HCT116 (cell line): ENCODE results near the gene WFDC6. TPM values are rescaled to one million over a fixed set of nuclear protein-coding genes. Genes with fewer than 3 reads are reported as not detected.

ENCODE experiments used
- ATAC-seq: fragments of 200-7000 bp; cut with Tn5 transposase; 2 replicates; pipeline ENCODE4 v1.9.1; 2020; ENCODE audit warnings: mild to moderate bottlenecking, moderate library complexity
- BruUV-seq: library from RNA; stranded (reverse); fragments of 400-500 nt; replicated peaks from 2 replicates; lab custom pipeline; 2021; lab: Mats Ljungman, UMichigan
- CTCF ChIA-PET: fragments of 300-600 bp; sonication (Branson Sonifier 250); formaldehyde crosslinking; loops from one replicate; lab custom pipeline; 2021; ENCODE audit warnings: antibody characterized with exemption; lab: Charles Lee
- POLR2A ChIA-PET: fragments of 300-600, 350-600 bp; sonication (Branson Sonifier 250); formaldehyde crosslinking; loops from one replicate; lab custom pipeline; 2021; ENCODE audit warnings: antibody characterized with exemption; lab: Charles Lee
- RAD21 ChIA-PET, 2 experiments: fragments of 300-600 bp; sonication (Branson Sonifier 250); formaldehyde crosslinking; loops; one replicate each; lab custom pipeline; 2023; ENCODE audit warnings: low total read pairs in 2 of 2; ENCODE audit not compliant: uncharacterized antibody in 2 of 2, unreplicated experiment in 2 of 2, low non-redundant PET in 1 of 2; lab: Charles Lee
- DNase-seq: peaks from one replicate; pipeline ENCODE4 v3.0.0-alpha.2; 2010; ENCODE audit warnings: low read depth, low spot score
- H2AFZ ChIP-seq: fragments of 200-600 bp; shearing (Covaris generic), sonication (generic); 2 replicates; pipeline ENCODE4 v1.6.1; 2017; ENCODE audit warnings: low read depth, mixed run types, mixed read lengths, antibody characterized with exemption, low read length; ENCODE audit not compliant: poor library complexity, severe bottlenecking
- H3K27ac ChIP-seq: 2 replicates; pipeline ENCODE4 v1.5.1; 2012; ENCODE audit warnings: low read depth, low read length
- H3K27me3 ChIP-seq: fragments of 200-600 bp; sonication (generic); 2 replicates; pipeline ENCODE4 v1.6.1; 2016; ENCODE audit warnings: mixed run types, low read length, mixed read lengths; ENCODE audit not compliant: insufficient read depth
- H3K36me3 ChIP-seq, 2 experiments: fragments of 200-500 bp in 1 of 2; fragments of 200-600 bp in 1 of 2; sonication (Bioruptor generic) in 1 of 2; sonication (generic) in 1 of 2; 2 replicates each; pipeline versions ENCODE4 v1.5.1 to v1.6.1; 2014 to 2016; ENCODE audit warnings: low read length in 2 of 2, inconsistent platforms in 1 of 2, mixed read lengths in 1 of 2, mixed run types in 1 of 2; ENCODE audit not compliant: insufficient read depth in 2 of 2, control insufficient read depth in 1 of 2
- H3K4me1 ChIP-seq, 2 experiments: fragments of 200-600 bp in 1 of 2; sonication (generic) in 1 of 2; 2 replicates each; pipeline versions ENCODE4 v1.5.1 to v1.6.1; 2012 to 2017; ENCODE audit warnings: low read length in 2 of 2, inconsistent platforms in 1 of 2, mild to moderate bottlenecking in 1 of 2, mixed read lengths in 1 of 2, mixed run types in 1 of 2, moderate library complexity in 1 of 2; ENCODE audit not compliant: insufficient read depth in 2 of 2, control insufficient read depth in 1 of 2
- H3K4me2 ChIP-seq: fragments of 200-600 bp; sonication (generic); 2 replicates; pipeline ENCODE4 v1.6.1; 2017; ENCODE audit warnings: mixed run types, low read length, mixed read lengths
- H3K4me3 ChIP-seq, 2 experiments: fragments of 200-600 bp in 1 of 2; sonication (generic) in 1 of 2; replicated peaks in 1 of 2; 2 replicates each; pipeline ENCODE4 v1.5.1; 2011 to 2016; ENCODE audit warnings: low read length in 2 of 2, control low read depth in 1 of 2, low read depth in 1 of 2, mild to moderate bottlenecking in 1 of 2, mixed read lengths in 1 of 2, mixed run types in 1 of 2
- H3K79me2 ChIP-seq: fragments of 200-600 bp; sonication (generic); 2 replicates; pipeline ENCODE4 v1.6.1; 2017; ENCODE audit warnings: mild to moderate bottlenecking, mixed run types, low read length, moderate library complexity, mixed read lengths; ENCODE audit not compliant: insufficient read depth
- H3K9ac ChIP-seq: fragments of 200-600 bp; sonication (generic); 2 replicates; pipeline ENCODE4 v1.6.1; 2016; ENCODE audit warnings: low read length, mixed read lengths
- H3K9me2 ChIP-seq: fragments of 200-600 bp; sonication (generic), shearing (Covaris generic); 2 replicates; pipeline ENCODE4 v1.6.1; 2017; ENCODE audit warnings: mixed run types, mild to moderate bottlenecking, moderate library complexity; ENCODE audit not compliant: insufficient read depth
- H3K9me3 ChIP-seq, 2 experiments: fragments of 200-500 bp in 1 of 2; fragments of 200-600 bp in 1 of 2; sonication (Bioruptor generic) in 1 of 2; sonication (generic) in 1 of 2; 2 replicates each; pipeline ENCODE4 v1.6.1; 2014 to 2017; ENCODE audit warnings: low read length in 2 of 2, mixed read lengths in 2 of 2, inconsistent platforms in 1 of 2, low read depth in 1 of 2, mild to moderate bottlenecking in 1 of 2, mixed run types in 1 of 2, moderate library complexity in 1 of 2; ENCODE audit not compliant: control insufficient read depth in 1 of 2, insufficient read depth in 1 of 2
- H4K20me1 ChIP-seq: fragments of 200-600 bp; sonication (generic), shearing (Covaris generic); 2 replicates; pipeline ENCODE4 v1.6.1; 2017; ENCODE audit warnings: mixed run types, mild to moderate bottlenecking, moderate library complexity; ENCODE audit not compliant: insufficient read depth
- CBX3 ChIP-seq: IDR thresholded peaks from 2 replicates; pipeline ENCODE4 v1.6.1; 2012; ENCODE audit warnings: low read depth
- ELF1 ChIP-seq: IDR thresholded peaks from 2 replicates; pipeline ENCODE4 v1.6.1; 2012; ENCODE audit warnings: low read depth, borderline replicate concordance
- JUND ChIP-seq: IDR thresholded peaks from 2 replicates; pipeline ENCODE4 v1.6.1; 2012
- POLR2A ChIP-seq: IDR thresholded peaks from 2 replicates; pipeline ENCODE4 v1.7.0; 2011; ENCODE audit warnings: borderline replicate concordance; ENCODE audit not compliant: insufficient read depth, insufficient read length; ENCODE audit errors: extremely low read depth
- POLR2AphosphoS5 ChIP-seq: IDR thresholded peaks from 2 replicates; pipeline ENCODE4 v1.6.1; 2011; ENCODE audit warnings: mild to moderate bottlenecking, low read depth, low read length, moderate library complexity
- SRF ChIP-seq: IDR thresholded peaks from 2 replicates; pipeline ENCODE4 v1.6.1; 2012; ENCODE audit warnings: low read depth
- TCF7L2 ChIP-seq: IDR thresholded peaks from 2 replicates; pipeline ENCODE4 v1.7.0; 2011; ENCODE audit warnings: borderline replicate concordance, inconsistent platforms; ENCODE audit not compliant: insufficient read depth, insufficient read length; ENCODE audit errors: extremely low read depth
- YY1 ChIP-seq: IDR thresholded peaks from 2 replicates; pipeline ENCODE4 v1.6.1; 2011; ENCODE audit warnings: low read length, low read depth, moderate library complexity, mild to moderate bottlenecking; ENCODE audit not compliant: insufficient replicate concordance; ENCODE audit errors: extremely low read depth
- intact Hi-C: fragments of 100-400 bp; cut with micrococcal nuclease; formaldehyde crosslinking; loops from 2 replicates; pipeline ENCODE4 v1.10.0; 2022
- total RNA-seq: library from RNA; stranded (reverse); gene quantifications from one replicate; pipeline ENCODE4 v1.2.1, GENCODE V29; 2021; ENCODE audit not compliant: unreplicated experiment
- TF ChIP-seq, protein P1 (sequence below): IDR thresholded peaks from 2 replicates; pipeline ENCODE4 v1.6.1; 2012
- TF ChIP-seq, protein P2 (sequence below), 3 experiments: fragments of 200-600 bp in 1 of 3; sonication (generic) in 1 of 3; IDR thresholded peaks in 2 of 3; conservative IDR thresholded peaks in 1 of 3; 2 replicates each; pipeline ENCODE4 v1.5.1; 2012 to 2017; ENCODE audit warnings: low read depth in 2 of 3, low read length in 2 of 3, antibody characterized with exemption in 1 of 3, borderline replicate concordance in 1 of 3, control low read depth in 1 of 3, mild to moderate bottlenecking in 1 of 3, mixed read lengths in 1 of 3, mixed run types in 1 of 3, moderate library complexity in 1 of 3; ENCODE audit not compliant: insufficient read depth in 1 of 3
- TF ChIP-seq, protein P3 (sequence below): IDR thresholded peaks from 2 replicates; pipeline ENCODE4 v1.6.1; 2012
- TF ChIP-seq, protein P4 (sequence below): IDR thresholded peaks from 2 replicates; pipeline ENCODE4 v1.6.1; 2012; ENCODE audit warnings: low read depth

WFDC6 gene
- total RNA-seq, 1 experiment from 2014 or later, result not detected

DNA sequence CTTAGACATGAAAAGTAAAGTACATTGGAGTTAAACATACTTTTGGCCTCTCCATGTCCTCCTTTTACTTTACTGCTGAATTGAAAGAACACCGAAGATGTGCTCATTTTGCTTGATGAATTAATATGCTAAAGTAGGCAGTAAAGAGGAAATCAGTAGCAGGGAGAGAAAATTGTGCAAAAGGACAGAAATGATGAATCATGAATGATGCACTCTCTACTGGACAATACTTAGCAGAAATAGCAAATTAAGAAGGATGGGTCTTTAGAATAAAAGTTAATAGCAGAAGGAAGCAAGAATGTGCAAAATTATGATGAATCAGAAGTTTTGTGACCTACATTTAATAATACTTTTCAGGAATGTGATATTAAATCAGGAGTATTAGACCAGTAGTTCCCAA lies 15.5 kb downstream of the WFDC6 start:
- H3K9me2 ChIP-seq, result no peaks in the 10 kb centered on the region
- H3K79me2 ChIP-seq, result no peaks in the 10 kb centered on the region
- TF ChIP-seq TCF7L2 (no peak), YY1 (no peak), SRF (no peak), CBX3 (no peak), POLR2AphosphoS5 (no peak), JUND (no peak), ELF1 (no peak), POLR2A (no peak)
- TF ChIP-seq, protein P1, sequence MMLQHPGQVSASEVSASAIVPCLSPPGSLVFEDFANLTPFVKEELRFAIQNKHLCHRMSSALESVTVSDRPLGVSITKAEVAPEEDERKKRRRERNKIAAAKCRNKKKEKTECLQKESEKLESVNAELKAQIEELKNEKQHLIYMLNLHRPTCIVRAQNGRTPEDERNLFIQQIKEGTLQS, result no peak
- TF ChIP-seq, protein P2, sequence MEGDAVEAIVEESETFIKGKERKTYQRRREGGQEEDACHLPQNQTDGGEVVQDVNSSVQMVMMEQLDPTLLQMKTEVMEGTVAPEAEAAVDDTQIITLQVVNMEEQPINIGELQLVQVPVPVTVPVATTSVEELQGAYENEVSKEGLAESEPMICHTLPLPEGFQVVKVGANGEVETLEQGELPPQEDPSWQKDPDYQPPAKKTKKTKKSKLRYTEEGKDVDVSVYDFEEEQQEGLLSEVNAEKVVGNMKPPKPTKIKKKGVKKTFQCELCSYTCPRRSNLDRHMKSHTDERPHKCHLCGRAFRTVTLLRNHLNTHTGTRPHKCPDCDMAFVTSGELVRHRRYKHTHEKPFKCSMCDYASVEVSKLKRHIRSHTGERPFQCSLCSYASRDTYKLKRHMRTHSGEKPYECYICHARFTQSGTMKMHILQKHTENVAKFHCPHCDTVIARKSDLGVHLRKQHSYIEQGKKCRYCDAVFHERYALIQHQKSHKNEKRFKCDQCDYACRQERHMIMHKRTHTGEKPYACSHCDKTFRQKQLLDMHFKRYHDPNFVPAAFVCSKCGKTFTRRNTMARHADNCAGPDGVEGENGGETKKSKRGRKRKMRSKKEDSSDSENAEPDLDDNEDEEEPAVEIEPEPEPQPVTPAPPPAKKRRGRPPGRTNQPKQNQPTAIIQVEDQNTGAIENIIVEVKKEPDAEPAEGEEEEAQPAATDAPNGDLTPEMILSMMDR (IDR thresholded peaks at IDR 0.05 in 2 of 3, conservative IDR thresholded peaks at IDR 0.05 in 1 of 3; ENCODE audit: borderline replicate concordance in 1 of 3, insufficient read depth in 1 of 3, low read depth in 2 of 3, low read length in 2 of 3), result no peak
- TF ChIP-seq, protein P3, sequence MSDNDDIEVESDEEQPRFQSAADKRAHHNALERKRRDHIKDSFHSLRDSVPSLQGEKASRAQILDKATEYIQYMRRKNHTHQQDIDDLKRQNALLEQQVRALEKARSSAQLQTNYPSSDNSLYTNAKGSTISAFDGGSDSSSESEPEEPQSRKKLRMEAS, result no peak
- TF ChIP-seq, protein P4, sequence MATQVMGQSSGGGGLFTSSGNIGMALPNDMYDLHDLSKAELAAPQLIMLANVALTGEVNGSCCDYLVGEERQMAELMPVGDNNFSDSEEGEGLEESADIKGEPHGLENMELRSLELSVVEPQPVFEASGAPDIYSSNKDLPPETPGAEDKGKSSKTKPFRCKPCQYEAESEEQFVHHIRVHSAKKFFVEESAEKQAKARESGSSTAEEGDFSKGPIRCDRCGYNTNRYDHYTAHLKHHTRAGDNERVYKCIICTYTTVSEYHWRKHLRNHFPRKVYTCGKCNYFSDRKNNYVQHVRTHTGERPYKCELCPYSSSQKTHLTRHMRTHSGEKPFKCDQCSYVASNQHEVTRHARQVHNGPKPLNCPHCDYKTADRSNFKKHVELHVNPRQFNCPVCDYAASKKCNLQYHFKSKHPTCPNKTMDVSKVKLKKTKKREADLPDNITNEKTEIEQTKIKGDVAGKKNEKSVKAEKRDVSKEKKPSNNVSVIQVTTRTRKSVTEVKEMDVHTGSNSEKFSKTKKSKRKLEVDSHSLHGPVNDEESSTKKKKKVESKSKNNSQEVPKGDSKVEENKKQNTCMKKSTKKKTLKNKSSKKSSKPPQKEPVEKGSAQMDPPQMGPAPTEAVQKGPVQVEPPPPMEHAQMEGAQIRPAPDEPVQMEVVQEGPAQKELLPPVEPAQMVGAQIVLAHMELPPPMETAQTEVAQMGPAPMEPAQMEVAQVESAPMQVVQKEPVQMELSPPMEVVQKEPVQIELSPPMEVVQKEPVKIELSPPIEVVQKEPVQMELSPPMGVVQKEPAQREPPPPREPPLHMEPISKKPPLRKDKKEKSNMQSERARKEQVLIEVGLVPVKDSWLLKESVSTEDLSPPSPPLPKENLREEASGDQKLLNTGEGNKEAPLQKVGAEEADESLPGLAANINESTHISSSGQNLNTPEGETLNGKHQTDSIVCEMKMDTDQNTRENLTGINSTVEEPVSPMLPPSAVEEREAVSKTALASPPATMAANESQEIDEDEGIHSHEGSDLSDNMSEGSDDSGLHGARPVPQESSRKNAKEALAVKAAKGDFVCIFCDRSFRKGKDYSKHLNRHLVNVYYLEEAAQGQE, result no peak
- no peak overlapping the region for H3K4me2 ChIP-seq
- H3K4me1 ChIP-seq, result no peaks in the 10 kb centered on the region
- H3K27ac ChIP-seq, result no peak overlapping the region
- CTCF ChIA-PET, result no interaction called here
- peaks cover 28% of the 10 kb centered on the region; the same call in 1 of the 2 replicates for H3K27me3 ChIP-seq
- no peak for DNase-seq
- H3K36me3 ChIP-seq, result no peaks in the 10 kb centered on the region
- H3K9me3 ChIP-seq, result no peaks in the 10 kb centered on the region
- H2AFZ ChIP-seq, result no peak overlapping the region
- no TSS peak for BruUV-seq
- no peak overlapping the region for H3K4me3 ChIP-seq
- H3K9ac ChIP-seq, result no peak overlapping the region
- RAD21 ChIA-PET, result no interaction called here
- ATAC-seq, result no peak
- intact Hi-C loops, result no loop called here
- H4K20me1 ChIP-seq, result no peaks in the 10 kb centered on the region
- POLR2A ChIA-PET, result no interaction called here
